ENCODE measurements around the gene FAM221A. TPM values are rescaled to one million over a fixed set of nuclear protein-coding genes. Genes with fewer than 3 reads are reported as not detected.

Gene FAM221A
- total and polyA plus RNA-seq, 2 donors (not counting 1 experiment from before 2014, with no cell fraction given) = 10.7 to 11.3 TPM

- Histone ChIP-seq H3K27me3 (replicated peaks in 1 of 4; ENCODE audit: control extremely low read depth in 1 of 4, control insufficient read depth in 3 of 4, insufficient read depth in 4 of 4, low read length in 3 of 4) (no peaks in the 10 kb centered on the region), H3K79me2 (ENCODE audit: control insufficient read depth, insufficient read depth, low read length) (no peaks in the 10 kb centered on the region), H3K4me1 (ENCODE audit: control insufficient read depth in 2 of 2, insufficient read depth in 2 of 2, low read length in 2 of 2) (no peaks in the 10 kb centered on the region), H4K20me1 (ENCODE audit: control insufficient read depth, insufficient read depth, low read length, poor library complexity, severe bottlenecking) (no peaks in the 10 kb centered on the region), H3K4me2 (replicated peaks; ENCODE audit: low read depth, low read length, poor library complexity, severe bottlenecking) (no peak overlapping the region), H3K9ac (ENCODE audit: low read length) (no peak overlapping the region), H2AFZ (ENCODE audit: insufficient read depth, low read depth, low read length, poor library complexity, severe bottlenecking) (no peak overlapping the region), H3K27ac (ENCODE audit: low read length in 2 of 2) (no peak overlapping the region), H3K4me3 (ENCODE audit: control extremely low read depth in 1 of 5, extremely low read depth in 1 of 5, insufficient read depth in 1 of 5, low read depth in 2 of 5, low read length in 4 of 5) (no peak overlapping the region), H3K9me3 (ENCODE audit: control extremely low read depth in 1 of 3, control insufficient read depth in 2 of 3, insufficient read depth in 1 of 3, low read length in 2 of 3) (no peaks in the 10 kb centered on the region), H3K36me3 (replicated peaks in 1 of 2; ENCODE audit: control extremely low read depth in 1 of 2, control insufficient read depth in 1 of 2, extremely low read depth in 1 of 2, insufficient read depth in 2 of 2, low read length in 1 of 2) (peaks cover 0 to 3% of the 10 kb centered on the region in 2 experiments)
- ATAC-seq (ENCODE audit: low read depth) = no peak
- ChIA-PET CTCF (no interaction called here), POLR2A (no interaction called here)
- H3K9me3 Mint-ChIP-seq (ENCODE audit: insufficient read depth) = no peaks in the 10 kb centered on the region
- DNase-seq = no peak
- no CpG with 5 or more reads among the region's 1 CpG for WGBS (ENCODE audit: insufficient coverage)
- no peak overlapping the region for H3K4me3 Mint-ChIP-seq
- intact Hi-C loops (cut with micrococcal nuclease) = no loop called here
- no peak overlapping the region for H3K27ac Mint-ChIP-seq
- H3K27me3 Mint-ChIP-seq = no peaks in the 10 kb centered on the region
- TF ChIP-seq EZH2 (IDR thresholded peaks at IDR 0.05; ENCODE audit: borderline replicate concordance, insufficient read depth, low read depth, low read length, poor library complexity, severe bottlenecking) = no peak
- TF ChIP-seq CTCF (IDR thresholded peaks at IDR 0.05) = no peak
- no peaks in the 10 kb centered on the region for H3K4me1 Mint-ChIP-seq
These were observed 34.2 kb upstream of the FAM221A start for GRCh38 chr7:23645822-23646221.

GRCh38 chr7:23653942-23654341, 26.1 kb upstream of the FAM221A start:
- Mint-ChIP-seq H3K4me3 (no peak overlapping the region), H3K27ac (no peak overlapping the region), H3K27me3 (no peaks in the 10 kb centered on the region), H3K9me3 (ENCODE audit: insufficient read depth) (peaks cover 22% of the 10 kb centered on the region), H3K4me1 (no peaks in the 10 kb centered on the region)
- Histone ChIP-seq H3K36me3 (replicated peaks in 1 of 2; ENCODE audit: control extremely low read depth in 1 of 2, control insufficient read depth in 1 of 2, extremely low read depth in 1 of 2, insufficient read depth in 2 of 2, low read length in 1 of 2) (no peaks in the 10 kb centered on the region), H4K20me1 (ENCODE audit: control insufficient read depth, insufficient read depth, low read length, poor library complexity, severe bottlenecking) (no peaks in the 10 kb centered on the region), H3K79me2 (ENCODE audit: control insufficient read depth, insufficient read depth, low read length) (no peaks in the 10 kb centered on the region), H3K9me3 (ENCODE audit: control extremely low read depth in 1 of 3, control insufficient read depth in 2 of 3, insufficient read depth in 1 of 3, low read length in 2 of 3) (peaks cover 2 to 34% (median 32%) of the 10 kb centered on the region in 3 donors), H3K4me3 (ENCODE audit: control extremely low read depth in 1 of 5, extremely low read depth in 1 of 5, insufficient read depth in 1 of 5, low read depth in 2 of 5, low read length in 4 of 5) (no peak overlapping the region), H2AFZ (ENCODE audit: insufficient read depth, low read depth, low read length, poor library complexity, severe bottlenecking) (no peak overlapping the region), H3K4me1 (ENCODE audit: control insufficient read depth in 2 of 2, insufficient read depth in 2 of 2, low read length in 2 of 2) (no peaks in the 10 kb centered on the region), H3K27ac (ENCODE audit: low read length in 2 of 2) (no peak overlapping the region), H3K9ac (ENCODE audit: low read length) (no peak overlapping the region), H3K4me2 (replicated peaks; ENCODE audit: low read depth, low read length, poor library complexity, severe bottlenecking) (no peak overlapping the region), H3K27me3 (replicated peaks in 1 of 4; ENCODE audit: control extremely low read depth in 1 of 4, control insufficient read depth in 3 of 4, insufficient read depth in 4 of 4, low read length in 3 of 4) (no peaks in the 10 kb centered on the region)
- no peak for TF ChIP-seq EZH2 (IDR thresholded peaks at IDR 0.05; ENCODE audit: borderline replicate concordance, insufficient read depth, low read depth, low read length, poor library complexity, severe bottlenecking)
- no peak for TF ChIP-seq CTCF (IDR thresholded peaks at IDR 0.05)
- ChIA-PET POLR2A (no interaction called here), CTCF (no interaction called here)
- no peak for DNase-seq
- ATAC-seq (ENCODE audit: low read depth) = no peak
- WGBS (ENCODE audit: insufficient coverage) = 94% methylated on average over 5 of the region's 5 CpGs
- intact Hi-C loops (cut with micrococcal nuclease) = no loop called here

Measured in B cell (primary cell).